Measurements from ENCODE around the gene RLN3. TPM values are rescaled to one million over a fixed set of nuclear protein-coding genes. Genes with fewer than 3 reads are reported as not detected.

RLN3 gene
- total RNA-seq, 1 donor from 2014 or later = not detected

DNA sequence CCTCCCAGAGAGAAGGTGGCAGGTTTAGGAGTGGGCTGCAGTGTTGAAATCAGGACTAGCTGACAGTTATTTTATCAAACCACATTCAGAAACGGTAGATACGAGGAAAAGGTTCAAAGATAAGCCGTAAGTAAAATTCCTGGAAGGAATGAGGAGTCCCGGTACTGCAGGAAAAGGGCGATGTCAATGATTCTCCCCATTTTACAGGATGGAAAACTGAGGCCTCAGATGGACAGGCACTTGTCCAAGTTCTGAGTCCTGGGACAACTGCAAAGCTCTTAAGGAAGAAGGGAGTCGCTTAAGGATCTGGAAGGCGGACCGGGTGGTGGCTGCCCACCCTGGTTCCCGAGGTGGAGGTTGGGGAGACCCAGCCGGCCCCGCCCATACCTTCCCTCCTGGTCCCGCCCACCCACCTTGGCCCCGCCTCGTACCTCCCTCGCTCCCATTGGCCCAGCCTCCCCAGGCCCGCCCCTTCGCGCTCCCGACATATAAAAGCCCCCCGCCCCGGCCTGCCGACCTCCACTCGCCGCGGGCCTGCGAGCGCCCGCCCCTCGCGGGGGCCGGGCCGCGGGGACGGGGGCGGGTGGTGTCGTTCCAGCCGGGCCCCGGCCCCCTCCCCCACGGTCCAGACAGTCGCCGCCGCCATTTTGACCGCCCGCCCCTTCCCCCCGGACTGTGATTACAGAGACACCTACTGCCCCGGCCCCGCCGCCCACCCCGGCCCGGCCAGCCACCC is 22.4 kb upstream of the RLN3 start:
- Mint-ChIP-seq H3K36me3 (ENCODE audit: low read depth) (no peaks in the 10 kb centered on the region), H3K27me3 (ENCODE audit: low read depth) (no peaks in the 10 kb centered on the region), H3K9me3 (no peaks in the 10 kb centered on the region), H3K27ac (ENCODE audit: unreplicated experiment) (peak overlapping the region; percentile 78), H3K4me1 (peaks cover 17% of the 10 kb centered on the region), H3K4me3 (peak overlapping the region; percentile 88)
- TF ChIP-seq CTCF (conservative IDR thresholded peaks at IDR 0.05) = no peak
- peak; percentile 87 for DNase-seq (ENCODE audit: low read depth, low spot score)

- Mint-ChIP-seq H3K4me3 (peak within 1 kb of the TSS; percentile 96), H3K27ac (ENCODE audit: unreplicated experiment) (peak within 1 kb of the TSS; percentile 99), H3K27me3 (ENCODE audit: low read depth) (no peaks in the 10 kb centered on the region), H3K4me1 (peaks cover 17% of the 10 kb centered on the region), H3K36me3 (ENCODE audit: low read depth) (no peaks in the 10 kb centered on the region), H3K9me3 (no peaks in the 10 kb centered on the region)
- TF ChIP-seq CTCF (conservative IDR thresholded peaks at IDR 0.05) = no peak
- peak; percentile 99 for DNase-seq (ENCODE audit: low read depth, low spot score)
Measured at GRCh38 chr19:14006085-14006765, 21.7 kb upstream of the RLN3 start, which contains the start of gene RFX1. Gene RFX1, minus strand, starts transcription at chr19:14006320. Its CDS starts 12,477 bp downstream, at chr19:13993843.

- Mint-ChIP-seq H3K4me3 (peak overlapping the region; percentile 96), H3K4me1 (peaks cover 17% of the 10 kb centered on the region), H3K36me3 (ENCODE audit: low read depth) (no peaks in the 10 kb centered on the region), H3K27ac (ENCODE audit: unreplicated experiment) (peak overlapping the region; percentile 99), H3K9me3 (no peaks in the 10 kb centered on the region), H3K27me3 (ENCODE audit: low read depth) (no peaks in the 10 kb centered on the region)
- DNase-seq (ENCODE audit: low read depth, low spot score) = peak; percentile 90
- TF ChIP-seq CTCF (conservative IDR thresholded peaks at IDR 0.05) = no peak
Measured at GRCh38 chr19:14006766-14007562, 21.0 kb upstream of the RLN3 start.

- no peak for TF ChIP-seq CTCF (conservative IDR thresholded peaks at IDR 0.05)
- Mint-ChIP-seq H3K9me3 (no peaks in the 10 kb centered on the region), H3K27me3 (ENCODE audit: low read depth) (no peaks in the 10 kb centered on the region), H3K4me1 (no peaks in the 10 kb centered on the region), H3K27ac (ENCODE audit: unreplicated experiment) (no peak overlapping the region), H3K36me3 (ENCODE audit: low read depth) (no peaks in the 10 kb centered on the region), H3K4me3 (no peak overlapping the region)
- DNase-seq (ENCODE audit: low read depth, low spot score) = no peak
Measured at GRCh38 chr19:14012378-14012915, 15.5 kb upstream of the RLN3 start.

GRCh38 chr19:14015524-14016035 is 12.4 kb upstream of the RLN3 start:
- Mint-ChIP-seq H3K9me3 (no peaks in the 10 kb centered on the region), H3K4me1 (no peaks in the 10 kb centered on the region), H3K4me3 (no peak overlapping the region), H3K27ac (ENCODE audit: unreplicated experiment) (no peak overlapping the region), H3K27me3 (ENCODE audit: low read depth) (no peaks in the 10 kb centered on the region), H3K36me3 (ENCODE audit: low read depth) (no peaks in the 10 kb centered on the region)
- TF ChIP-seq CTCF (conservative IDR thresholded peaks at IDR 0.05) = no peak
- DNase-seq (ENCODE audit: low read depth, low spot score) = no peak

Data from neural crest cell (in vitro differentiated cells).